ENCODE results near the gene ARHGAP24.

Gene ARHGAP24

GRCh38 chr4:85474818-85475630 is at the start of gene ARHGAP24:
Gene ARHGAP24, plus strand, starts transcription at chr4:85475150.
- peak; percentile 98 for DNase-seq

GRCh38 chr4:85426366-85426765 is 48.6 kb upstream of the ARHGAP24 start:
- DNase-seq = no peak

- no peak for DNase-seq
These were observed 47.8 kb upstream of the ARHGAP24 start for GRCh38 chr4:85427123-85427522.

- no peak for DNase-seq
These were observed 44.7 kb upstream of the ARHGAP24 start for GRCh38 chr4:85430226-85430625.

GRCh38 chr4:85430697-85431096 is 44.3 kb upstream of the ARHGAP24 start:
- DNase-seq = no peak

- DNase-seq = no peak
These were observed 43.8 kb upstream of the ARHGAP24 start for GRCh38 chr4:85431156-85431555.

- no peak for DNase-seq
These were observed 43.0 kb upstream of the ARHGAP24 start for GRCh38 chr4:85431881-85432485.

- peak; percentile 35 for DNase-seq
These were observed 29.8 kb upstream of the ARHGAP24 start for GRCh38 chr4:85445050-85445639.

- DNase-seq = no peak
These were observed 28.6 kb upstream of the ARHGAP24 start for GRCh38 chr4:85446141-85446861.

GRCh38 chr4:85448906-85449890 is 25.8 kb upstream of the ARHGAP24 start:
- DNase-seq = no peak

- no peak for DNase-seq
These were observed 22.8 kb upstream of the ARHGAP24 start for GRCh38 chr4:85452058-85452731.

GRCh38 chr4:85455942-85456341 is 19.0 kb upstream of the ARHGAP24 start:
- no peak for DNase-seq

- DNase-seq = no peak
These were observed 17.0 kb upstream of the ARHGAP24 start for GRCh38 chr4:85457752-85458467.

- no peak for DNase-seq
These were observed 15.2 kb upstream of the ARHGAP24 start for GRCh38 chr4:85459736-85460135.

GRCh38 chr4:85474356-85474755 is 594 bp upstream of the ARHGAP24 start:
- DNase-seq = no peak

GRCh38 chr4:85475631-85476233 is 782 bp downstream of the ARHGAP24 start:
- DNase-seq = peak; percentile 45

- no peak for DNase-seq
These were observed 1.4 kb downstream of the ARHGAP24 start for GRCh38 chr4:85476381-85476780.

GRCh38 chr4:85477534-85477933 is 2.6 kb downstream of the ARHGAP24 start:
- no peak for DNase-seq

- peak; percentile 95 for DNase-seq
These were observed 3.6 kb downstream of the ARHGAP24 start for GRCh38 chr4:85478576-85478975.

GRCh38 chr4:85482010-85482738 is 7.2 kb downstream of the ARHGAP24 start:
- no peak for DNase-seq
